PC-3 (cell line): Measurements from ENCODE around the gene CCDC69. TPM values are rescaled to one million over a fixed set of nuclear protein-coding genes. Genes with fewer than 3 reads are reported as not detected.

Experiments
- ATAC-seq: fragments of 200-7000 bp; cut with Tn5 transposase; 2 replicates; pipeline ENCODE4 v1.9.1; 2020; ENCODE audit warnings: mild to moderate bottlenecking, moderate library complexity
- BruUV-seq: library from RNA; stranded (reverse); fragments of 400-500 nt; replicated peaks from 2 replicates; lab custom pipeline; 2021; lab: Mats Ljungman, UMichigan
- CTCF ChIA-PET: fragments of 300-600 bp; sonication (Branson Sonifier 250); formaldehyde crosslinking; loops from one replicate; lab custom pipeline; 2022; ENCODE audit warnings: antibody characterized with exemption; lab: Charles Lee
- POLR2A ChIA-PET: fragments of 300-600 bp; sonication (Branson Sonifier 250); formaldehyde crosslinking; loops from one replicate; lab custom pipeline; 2022; ENCODE audit warnings: antibody characterized with exemption; ENCODE audit not compliant: unreplicated experiment; lab: Charles Lee
- DNase-seq: peaks from one replicate; pipeline ENCODE4 v3.0.0-alpha.2; 2015
- H2AFZ ChIP-seq: fragments of 300-600 bp; sonication (generic); 2 replicates; pipeline ENCODE4 v1.6.0; 2016; ENCODE audit warnings: antibody characterized with exemption, low read length
- H3F3A ChIP-seq: fragments of 300-600 bp; sonication (generic); one replicate; pipeline ENCODE4 v1.6.0; 2017; ENCODE audit warnings: antibody characterized with exemption, low read length, control low read depth, mild to moderate bottlenecking; ENCODE audit not compliant: unreplicated experiment
- H3K27ac ChIP-seq: fragments of 300-600 bp; sonication (generic); 2 replicates; pipeline ENCODE4 v1.5.1; 2016; ENCODE audit warnings: mild to moderate bottlenecking, low read length
- H3K27me3 ChIP-seq: fragments of 300-600 bp; sonication (generic); 2 replicates; pipeline ENCODE4 v1.6.1; 2016; ENCODE audit warnings: low read length, mixed read lengths
- H3K36me3 ChIP-seq: fragments of 300-600 bp; sonication (generic); 2 replicates; pipeline ENCODE4 v1.6.1; 2016; ENCODE audit warnings: low read depth, mixed run types, low read length, mixed read lengths
- H3K4me1 ChIP-seq: fragments of 300-600 bp; sonication (generic); 2 replicates; pipeline ENCODE4 v1.5.1; 2016; ENCODE audit warnings: low read length; ENCODE audit not compliant: insufficient read depth
- H3K4me2 ChIP-seq: fragments of 300-600 bp; sonication (generic); 2 replicates; pipeline ENCODE4 v1.6.0; 2016; ENCODE audit warnings: low read length
- H3K4me3 ChIP-seq: fragments of 300-600 bp; sonication (generic); 2 replicates; pipeline ENCODE4 v1.5.1; 2016; ENCODE audit warnings: mild to moderate bottlenecking, low read length, mixed read lengths
- H3K79me2 ChIP-seq: fragments of 300-600 bp; sonication (generic); 2 replicates; pipeline ENCODE4 v1.6.1; 2017; ENCODE audit warnings: low read length, mixed read lengths
- H3K9ac ChIP-seq: fragments of 300-600 bp; sonication (generic); 2 replicates; pipeline ENCODE4 v1.6.0; 2016; ENCODE audit warnings: mild to moderate bottlenecking, low read length
- H3K9me2 ChIP-seq: fragments of 300-600 bp; sonication (generic); replicated peaks from 2 replicates; pipeline ENCODE4 v1.6.1; 2016; ENCODE audit warnings: mixed run types, low read length, mixed read lengths
- H3K9me3 ChIP-seq: fragments of 300-600 bp; sonication (generic); 2 replicates; pipeline ENCODE4 v1.6.1; 2016; ENCODE audit warnings: low read length, mixed read lengths
- H4K20me1 ChIP-seq: fragments of 300-600 bp; sonication (generic); 2 replicates; pipeline ENCODE4 v1.6.1; 2016; ENCODE audit warnings: low read length, mixed read lengths
- CTCF ChIP-seq: fragments of 300-600 bp; sonication (generic); conservative IDR thresholded peaks from 2 replicates; pipeline ENCODE4 v1.5.1; 2017; ENCODE audit warnings: antibody characterized with exemption, low read depth, mild to moderate bottlenecking, low read length
- EZH2 ChIP-seq: fragments of 300-600 bp; sonication (generic); IDR thresholded peaks from one replicate; pipeline ENCODE4 v1.6.1; 2017; ENCODE audit warnings: antibody characterized with exemption, mild to moderate bottlenecking, low read length; ENCODE audit not compliant: unreplicated experiment
- EZH2phosphoT487 ChIP-seq: fragments of 300-600 bp; sonication (generic); IDR thresholded peaks from 2 replicates; pipeline ENCODE4 v1.6.1; 2018; ENCODE audit warnings: mild to moderate bottlenecking, antibody characterized with exemption, low read length, borderline replicate concordance
- intact Hi-C: fragments of 100-400 bp; cut with micrococcal nuclease; formaldehyde crosslinking; loops from 2 replicates; pipeline ENCODE4 v1.9.0; 2023
- total RNA-seq: library from RNA; depleted of rRNA; stranded (reverse); fragments of >200 nt; gene quantifications from 2 replicates; pipeline ENCODE4 v1.2.3, GENCODE V29; 2014

CCDC69 gene
- total RNA-seq, 1 experiment from 2014 or later: 26.4 TPM

- Histone ChIP-seq H3K27me3 (no peaks in the 10 kb centered on the region), H3K79me2 (no peaks in the 10 kb centered on the region), H3K4me2 (no peak overlapping the region), H3K9me2 (no peaks in the 10 kb centered on the region), H3K4me3 (no peak overlapping the region), H3K9me3 (no peaks in the 10 kb centered on the region), H2AFZ (no peak overlapping the region), H4K20me1 (no peaks in the 10 kb centered on the region), H3F3A (no peaks in the 10 kb centered on the region), H3K9ac (no peak overlapping the region), H3K4me1 (peaks cover 8% of the 10 kb centered on the region), H3K36me3 (no peaks in the 10 kb centered on the region), H3K27ac (no peak overlapping the region)
- TF ChIP-seq CTCF (no peak), EZH2phosphoT487 (no peak), EZH2 (no peak)
- intact Hi-C loops: no loop called here
- POLR2A ChIA-PET: no interaction called here
- DNase-seq (no peak), ATAC-seq (no peak)
- BruUV-seq: no TSS peak
- CTCF ChIA-PET: no interaction called here
These were observed 18.5 kb downstream of the CCDC69 start for GRCh38 chr5:151205411-151205810.

GRCh38 chr5:151204051-151204450 is 19.8 kb downstream of the CCDC69 start:
- no peak overlapping the region for H3K9ac ChIP-seq
- POLR2A ChIA-PET: no interaction called here
- CTCF ChIA-PET: no interaction called here

More at GRCh38 chr5:151204051-151204450, 19.8 kb downstream of the CCDC69 start:
- TF ChIP-seq EZH2: no peak
- no peak for TF ChIP-seq CTCF
- no peak for TF ChIP-seq EZH2phosphoT487
- no peak for ATAC-seq
- no TSS peak for BruUV-seq
- H3K4me3 ChIP-seq: no peak overlapping the region
- H4K20me1 ChIP-seq: no peaks in the 10 kb centered on the region
- H3K4me1 ChIP-seq: peaks cover 8% of the 10 kb centered on the region
- no peaks in the 10 kb centered on the region for H3K36me3 ChIP-seq
- H3K79me2 ChIP-seq: no peaks in the 10 kb centered on the region
- intact Hi-C loops: no loop called here
- no peak for DNase-seq
- H3K4me2 ChIP-seq: no peak overlapping the region
- H3K9me2 ChIP-seq: no peaks in the 10 kb centered on the region
- no peaks in the 10 kb centered on the region for H3K27me3 ChIP-seq
- no peak overlapping the region for H2AFZ ChIP-seq
- H3K9me3 ChIP-seq: no peaks in the 10 kb centered on the region
- no peak overlapping the region for H3K27ac ChIP-seq
- H3F3A ChIP-seq: no peaks in the 10 kb centered on the region
